HepG2 (cell line): ENCODE results near the gene CASKIN1. TPM values are rescaled to one million over a fixed set of nuclear protein-coding genes. Genes with fewer than 3 reads are reported as not detected.
A peak's percentile ranks its signal among the peaks of the same experiment; 100 is the strongest.

Source experiments
- CBX2 ChIP-seq, 2 experiments: fragments of 200-600 bp in 1 of 2; sonication (generic); formaldehyde crosslinking in 1 of 2; IDR thresholded peaks; 2 replicates each; pipeline versions ENCODE4 v1.7.0 to v1.8.1; 2018 to 2022; ENCODE audit warnings: low read depth in 2 of 2, low read length in 1 of 2, mild to moderate bottlenecking in 1 of 2, missing genetic modification reagents in 1 of 2
- GTF2F1 ChIP-seq: fragments of 150-350 bp; IDR thresholded peaks from 2 replicates; pipeline ENCODE4 v1.6.1; 2014; ENCODE audit warnings: low read length
- HHEX ChIP-seq: IDR thresholded peaks from 2 replicates; pipeline ENCODE4 v1.6.1; 2016; ENCODE audit warnings: control low read depth
- HOXD1 ChIP-seq: sonication (generic); formaldehyde crosslinking; IDR thresholded peaks from 2 replicates; pipeline ENCODE4 v1.5.0; 2020; ENCODE audit warnings: missing genetic modification reagents
- ISX ChIP-seq: sonication (generic); formaldehyde crosslinking; conservative IDR thresholded peaks from 2 replicates; pipeline ENCODE4 v1.5.0; 2020; ENCODE audit warnings: missing genetic modification reagents
- JUNB ChIP-seq: sonication (generic); formaldehyde crosslinking; IDR thresholded peaks from 2 replicates; pipeline ENCODE4 v1.8.0; 2022; ENCODE audit warnings: missing genetic modification reagents, mild to moderate bottlenecking, borderline replicate concordance
- KDM3A ChIP-seq: IDR thresholded peaks from 2 replicates; pipeline ENCODE4 v1.6.1; 2018; ENCODE audit warnings: low read depth, missing compliant biosample characterization
- MEIS1 ChIP-seq: sonication (generic); formaldehyde crosslinking; IDR thresholded peaks from 2 replicates; pipeline ENCODE4 v1.9.0; 2021; ENCODE audit warnings: mild to moderate bottlenecking, missing genetic modification reagents, moderate library complexity, borderline replicate concordance
- MIXL1 ChIP-seq: IDR thresholded peaks from 2 replicates; pipeline ENCODE4 v1.6.1; 2016
- MXD1 ChIP-seq: sonication (generic); formaldehyde crosslinking; IDR thresholded peaks from 2 replicates; pipeline ENCODE4 v1.4.0; 2020; ENCODE audit warnings: mild to moderate bottlenecking, missing genetic modification reagents
- NFATC3 ChIP-seq: sonication (generic); formaldehyde crosslinking; IDR thresholded peaks from 2 replicates; pipeline ENCODE4 v1.5.1; 2020; ENCODE audit warnings: mild to moderate bottlenecking, missing genetic modification reagents
- PPARG ChIP-seq: conservative IDR thresholded peaks from 2 replicates; pipeline ENCODE4 v1.6.1; 2016; ENCODE audit warnings: missing biosample characterization, missing genetic modification reagents
- PRDM10 ChIP-seq: sonication (generic); formaldehyde crosslinking; IDR thresholded peaks from 2 replicates; pipeline ENCODE4 v1.4.0; 2020; ENCODE audit warnings: low read depth, missing genetic modification reagents
- SSRP1 ChIP-seq: IDR thresholded peaks from 2 replicates; pipeline ENCODE4 v1.6.1; 2016; ENCODE audit warnings: control low read depth
- TERF1 ChIP-seq: sonication (generic); formaldehyde crosslinking; IDR thresholded peaks from 2 replicates; pipeline ENCODE4 v1.8.0; 2022; ENCODE audit warnings: mild to moderate bottlenecking, missing genetic modification reagents, moderate library complexity
- THAP8 ChIP-seq: sonication (generic); formaldehyde crosslinking; IDR thresholded peaks from 2 replicates; pipeline ENCODE4 v1.5.1; 2020; ENCODE audit warnings: missing genetic modification reagents, mild to moderate bottlenecking, borderline replicate concordance
- TOE1 ChIP-seq: sonication (generic); formaldehyde crosslinking; IDR thresholded peaks from 2 replicates; pipeline ENCODE4 v1.4.0; 2020; ENCODE audit warnings: mild to moderate bottlenecking, missing genetic modification reagents
- ZNF160 ChIP-seq: sonication (generic); formaldehyde crosslinking; IDR thresholded peaks from 2 replicates; pipeline ENCODE4 v1.8.0; 2022; ENCODE audit warnings: mild to moderate bottlenecking, inconsistent platforms, missing genetic modification reagents
- ZNF205 ChIP-seq: IDR thresholded peaks from 2 replicates; pipeline ENCODE4 v1.6.1; 2018; ENCODE audit warnings: missing biosample characterization, missing genetic modification reagents
- ZNF264 ChIP-seq: sonication (generic); formaldehyde crosslinking; IDR thresholded peaks from 2 replicates; pipeline ENCODE4 v1.4.0; 2020; ENCODE audit warnings: missing genetic modification reagents
- ZNF589 ChIP-seq: sonication (generic); formaldehyde crosslinking; conservative IDR thresholded peaks from 2 replicates; pipeline ENCODE4 v1.8.0; 2022; ENCODE audit warnings: mild to moderate bottlenecking, moderate library complexity, missing genetic modification reagents
- ZNF615 ChIP-seq: sonication (generic); formaldehyde crosslinking; IDR thresholded peaks from 2 replicates; pipeline ENCODE4 v1.5.0; 2020; ENCODE audit warnings: mild to moderate bottlenecking, missing genetic modification reagents, borderline replicate concordance
- ZNF691 ChIP-seq: sonication (generic); formaldehyde crosslinking; IDR thresholded peaks from 2 replicates; pipeline ENCODE4 v1.4.0; 2020; ENCODE audit warnings: missing genetic modification reagents, low read depth, mild to moderate bottlenecking, borderline replicate concordance
- ZNF772 ChIP-seq: sonication (generic); formaldehyde crosslinking; IDR thresholded peaks from 2 replicates; pipeline ENCODE4 v1.5.0; 2020; ENCODE audit warnings: mild to moderate bottlenecking, missing genetic modification reagents
- polyA plus RNA-seq, 8 experiments: library from polyadenylated mRNA; depleted of rRNA in 3 of 8; stranded (reverse) in 7 of 8; unstranded in 1 of 8; fragments of >200 nt; fragmentation: Illumina TruSeq in 4 of 8; extraction: Trizol in 4 of 8; gene quantifications; 2 replicates each; pipeline versions ENCODE4 v1.2.1 to v1.2.3, GENCODE V29; 2011 to 2016; ENCODE audit warnings: low read depth in 4 of 8, missing spikeins in 1 of 8, mixed read lengths in 1 of 8; ENCODE audit not compliant: insufficient read depth in 1 of 8
- total RNA-seq, 5 experiments: library from RNA; depleted of rRNA; stranded (reverse); fragments of >200 nt; fragmentation: Illumina TruSeq; extraction: Trizol; gene quantifications; 2 replicates each; pipeline ENCODE4 v1.2.3, GENCODE V29; 2016; ENCODE audit warnings: low read depth in 1 of 5

The CASKIN1 gene
- total and polyA plus RNA-seq, 2 of the 13 experiments (the other 11 are each of a cell fraction or from before 2014, with no cell fraction given) = 1.2 to 2.2 TPM

- peak; percentile 97 for TF ChIP-seq ZNF772
- TF ChIP-seq CBX2 (IDR thresholded peaks at IDR 0.05; ENCODE audit: low read depth, low read length) = no peak
- TF ChIP-seq CBX2 (CRISPR knock-in tag; IDR thresholded peaks at IDR 0.05; ENCODE audit: low read depth) = no peak
- TF ChIP-seq ZNF691 (CRISPR knock-in tag) = peak; percentile 47; the same call in 1 of the 2 replicates
- TF ChIP-seq PPARG (CRISPR knock-in tag) = no peak
- no peak for TF ChIP-seq HHEX (CRISPR knock-in tag)
- no peak for TF ChIP-seq ISX (CRISPR knock-in tag)
- TF ChIP-seq JUNB (CRISPR knock-in tag) = no peak
- TF ChIP-seq THAP8 (CRISPR knock-in tag) = no peak
- TF ChIP-seq HOXD1 (CRISPR knock-in tag) = peak; percentile 92
- no peak for TF ChIP-seq ZNF615 (CRISPR knock-in tag)
- TF ChIP-seq ZNF589 (CRISPR knock-in tag) = peak; percentile 69; the same call in 1 of the 2 replicates
- TF ChIP-seq MEIS1 = peak; percentile 98
- TF ChIP-seq ZNF160 (CRISPR knock-in tag) = 0 out of 2 replicates have a peak, but pooled peaks have one; percentile 61
- no peak for TF ChIP-seq TERF1 (CRISPR knock-in tag)
- no peak for TF ChIP-seq GTF2F1
- peak; percentile 39; the same call in 1 of the 2 replicates for TF ChIP-seq MIXL1 (CRISPR knock-in tag)
- peak; percentile 63; the same call in 1 of the 2 replicates for TF ChIP-seq NFATC3 (CRISPR knock-in tag)
- peak; percentile 35; the same call in 1 of the 2 replicates for TF ChIP-seq KDM3A
- TF ChIP-seq MXD1 (CRISPR knock-in tag) = peak; percentile 89
- no peak for TF ChIP-seq ZNF264 (CRISPR knock-in tag)
- peak; percentile 58; the same call in 1 of the 2 replicates for TF ChIP-seq PRDM10 (CRISPR knock-in tag)
- no peak for TF ChIP-seq SSRP1 (CRISPR knock-in tag)
- no peak for TF ChIP-seq TOE1 (CRISPR knock-in tag)
- TF ChIP-seq ZNF205 (CRISPR knock-in tag) = no peak
These were observed 27.0 kb upstream of the CASKIN1 start, which contains the start of gene E4F1 (continued) for GRCh38 chr16:2223221-2223941.
